Thyroid gland (tissue), 4 donors: Measurements from ENCODE around the gene KIR2DL4.
"Not testable (repeated sequence)": the region's sequence is repeated elsewhere in the genome, so short reads cannot be mapped to it uniquely, and the experiment has no call there.

Source experiments
- CTCF ChIP-seq, 6 experiments: fragments of 200-600 bp in 3 of 6; fragments of 450-650 bp in 3 of 6; sonication (generic) in 3 of 6; IDR thresholded peaks; one replicate each; pipeline ENCODE4 v1.5.1; 2016 to 2019; ENCODE audit warnings: antibody characterized with exemption in 6 of 6, mild to moderate bottlenecking in 2 of 6, inconsistent platforms in 1 of 6, moderate library complexity in 1 of 6
- POLR2A ChIP-seq, 2 donors: fragments of 450-650 bp; IDR thresholded peaks; one replicate each; pipeline ENCODE4 v1.6.1; 2017; ENCODE audit warnings: antibody characterized with exemption in 2 of 2, mild to moderate bottlenecking in 2 of 2, moderate library complexity in 1 of 2

DNA sequence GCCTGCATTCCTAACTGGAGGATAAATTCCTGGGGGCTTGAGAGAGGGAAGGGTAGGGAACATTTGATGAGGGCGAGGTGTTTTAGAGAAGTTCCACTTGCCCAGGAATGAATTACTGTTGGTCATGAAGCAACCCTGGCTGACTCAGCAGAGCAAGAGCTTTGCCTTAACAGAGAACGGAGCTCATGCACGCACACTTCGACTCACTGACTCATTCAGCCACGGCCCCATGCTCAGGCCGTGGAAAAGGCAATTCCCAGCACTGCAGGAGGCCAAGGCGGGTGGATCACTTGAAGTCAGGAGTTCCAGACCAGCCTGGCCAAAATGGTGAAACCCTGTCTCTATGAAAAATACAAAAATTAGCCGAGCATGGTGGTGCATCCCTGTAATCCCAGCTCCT is 39.2 kb upstream of the KIR2DL4 start:
- TF ChIP-seq CTCF, POLR2A (IDR thresholded peaks at IDR 0.05): not testable (repeated sequence)
